H1 (cell line): ENCODE measurements around the gene ENTPD8. TPM values are rescaled to one million over a fixed set of nuclear protein-coding genes. Genes with fewer than 3 reads are reported as not detected.

ENCODE experiments used
- CTCF ChIA-PET: fragments of 300-600 bp; sonication (Branson Sonifier 250); formaldehyde crosslinking; loops from one replicate; lab custom pipeline; 2021; ENCODE audit not compliant: partially characterized antibody; lab: Charles Lee
- POLR2A ChIA-PET: fragments of 300-600 bp; sonication (Branson Sonifier 250); formaldehyde crosslinking; loops from one replicate; lab custom pipeline; 2021; ENCODE audit warnings: inconsistent platforms; ENCODE audit not compliant: partially characterized antibody; lab: Charles Lee
- DNase-seq, 2 experiments: peaks; one replicate each; pipeline versions ENCODE4 v3.0.0 to v3.0.0-alpha.2; 2010 to 2022; ENCODE audit warnings: low spot score in 2 of 2, low read depth in 1 of 2, mixed read lengths in 1 of 2
- FAIRE-seq: peaks from 2 replicates; lab custom pipeline; 2011; peaks lifted over from hg19 to GRCh38; lab: Jason Lieb, UNC
- H2AFZ ChIP-seq: 2 replicates; pipeline ENCODE4 v1.8.1; 2012; ENCODE audit warnings: low read length, inconsistent platforms
- H2AK5ac ChIP-seq: 2 replicates; pipeline ENCODE4 v1.6.1; 2013; ENCODE audit warnings: low read depth, low read length
- H2BK120ac ChIP-seq: replicated peaks from 2 replicates; pipeline ENCODE3; 2013; ENCODE audit warnings: low read depth, low read length, inconsistent platforms
- H2BK12ac ChIP-seq: 2 replicates; pipeline ENCODE4 v1.6.1; 2013; ENCODE audit warnings: low read depth, low read length
- H2BK15ac ChIP-seq: 2 replicates; pipeline ENCODE4 v1.6.1; 2013; ENCODE audit warnings: low read length
- H2BK20ac ChIP-seq: 2 replicates; pipeline ENCODE4 v1.6.1; 2013; ENCODE audit warnings: low read length
- H2BK5ac ChIP-seq: 2 replicates; pipeline ENCODE4 v1.6.1; 2013; ENCODE audit warnings: low read depth, low read length
- H3K14ac ChIP-seq: 2 replicates; pipeline ENCODE4 v1.6.1; 2013; ENCODE audit warnings: inconsistent platforms; ENCODE audit not compliant: insufficient read length
- H3K18ac ChIP-seq: 2 replicates; pipeline ENCODE4 v1.6.1; 2013; ENCODE audit warnings: low read length; ENCODE audit errors: extremely low read depth
- H3K23ac ChIP-seq: 2 replicates; pipeline ENCODE4 v1.6.1; 2013; ENCODE audit warnings: inconsistent platforms; ENCODE audit not compliant: insufficient read length
- H3K23me2 ChIP-seq: 2 replicates; pipeline ENCODE4 v1.6.1; 2013; ENCODE audit warnings: low read depth, low read length
- H3K27ac ChIP-seq: 2 replicates; pipeline ENCODE4 v1.6.1; 2011; ENCODE audit warnings: low read depth, low read length, inconsistent platforms
- H3K27me3 ChIP-seq, 4 experiments: replicated peaks in 1 of 4; 1 replicate in 1 of 4; 2 replicates in 3 of 4; pipeline versions ENCODE4 v1.6.1 to v1.8.1; 2011 to 2013; ENCODE audit warnings: low read length in 3 of 4, mild to moderate bottlenecking in 3 of 4, inconsistent platforms in 2 of 4, mixed read lengths in 2 of 4, moderate library complexity in 1 of 4; ENCODE audit not compliant: control insufficient read depth in 3 of 4, insufficient read depth in 3 of 4; ENCODE audit errors: extremely low read depth in 1 of 4
- H3K36me3 ChIP-seq, 4 experiments: 2 replicates each; pipeline versions ENCODE4 v1.6.1 to v1.8.1; 2011 to 2013; ENCODE audit warnings: mild to moderate bottlenecking in 4 of 4, low read length in 3 of 4, moderate library complexity in 2 of 4, control low read depth in 1 of 4, inconsistent platforms in 1 of 4; ENCODE audit not compliant: insufficient read depth in 4 of 4, control insufficient read depth in 2 of 4
- H3K4ac ChIP-seq: replicated peaks from 2 replicates; pipeline ENCODE3; 2013; ENCODE audit warnings: low read length, low read depth, mixed read lengths, inconsistent platforms; ENCODE audit not compliant: insufficient read length
- H3K4me1 ChIP-seq, 4 experiments: replicated peaks in 1 of 4; 1 replicate in 1 of 4; 2 replicates in 3 of 4; pipeline versions ENCODE4 v1.6.1 to v1.8.1; 2011 to 2013; ENCODE audit warnings: low read length in 3 of 4, inconsistent platforms in 2 of 4, mixed read lengths in 1 of 4; ENCODE audit not compliant: insufficient read depth in 4 of 4, control insufficient read depth in 3 of 4
- H3K4me2 ChIP-seq, 2 experiments: 2 replicates each; pipeline versions ENCODE4 v1.6.1 to v1.8.1; 2011 to 2013; ENCODE audit warnings: low read depth in 2 of 2, low read length in 2 of 2, control low read depth in 1 of 2, inconsistent platforms in 1 of 2, mild to moderate bottlenecking in 1 of 2; ENCODE audit not compliant: insufficient read depth in 1 of 2
- H3K4me3 ChIP-seq, 4 experiments: fragments of 200-600, 300-600 bp in 1 of 4; sonication (generic), shearing (Covaris generic), sonication (Bioruptor Twin) in 1 of 4; 2 replicates each; pipeline versions ENCODE4 v1.5.1 to v1.8.1; 2011 to 2016; ENCODE audit warnings: low read length in 4 of 4, low read depth in 3 of 4, control low read depth in 2 of 4, inconsistent platforms in 2 of 4, mild to moderate bottlenecking in 2 of 4, mixed read lengths in 1 of 4, moderate library complexity in 1 of 4; ENCODE audit not compliant: insufficient read depth in 2 of 4; ENCODE audit errors: extremely low read depth in 1 of 4
- H3K56ac ChIP-seq: replicated peaks from 2 replicates; pipeline ENCODE3; 2013; ENCODE audit warnings: low read depth, mild to moderate bottlenecking, mixed read lengths, low read length, inconsistent platforms; ENCODE audit not compliant: insufficient read length
- H3K79me1 ChIP-seq: 2 replicates; pipeline ENCODE4 v1.6.1; 2013; ENCODE audit warnings: low read depth, low read length, control low read depth
- H3K79me2 ChIP-seq, 2 experiments: 2 replicates each; pipeline versions ENCODE4 v1.6.1 to v1.8.1; 2012 to 2013; ENCODE audit warnings: low read length in 2 of 2, mild to moderate bottlenecking in 2 of 2, inconsistent platforms in 1 of 2; ENCODE audit not compliant: insufficient read depth in 2 of 2, control insufficient read depth in 1 of 2
- H3K9ac ChIP-seq, 4 experiments: replicated peaks in 1 of 4; 1 replicate in 1 of 4; 2 replicates in 3 of 4; pipeline versions ENCODE4 v1.6.1 to v1.8.1; 2011 to 2013; ENCODE audit warnings: low read depth in 3 of 4, low read length in 3 of 4, control low read depth in 2 of 4, mild to moderate bottlenecking in 2 of 4, moderate library complexity in 2 of 4, inconsistent platforms in 1 of 4; ENCODE audit errors: extremely low read depth in 1 of 4
- H3K9me3 ChIP-seq, 2 experiments: 2 replicates each; pipeline versions ENCODE4 v1.6.1 to v1.8.1; 2012 to 2013; ENCODE audit warnings: mild to moderate bottlenecking in 2 of 2, moderate library complexity in 2 of 2, control low read depth in 1 of 2, inconsistent platforms in 1 of 2, low read depth in 1 of 2, low read length in 1 of 2, mixed read lengths in 1 of 2; ENCODE audit not compliant: insufficient read depth in 2 of 2
- H4K20me1 ChIP-seq, 2 experiments: replicated peaks in 1 of 2; 2 replicates each; pipeline versions ENCODE3 to v1.8.1; 2011 to 2013; ENCODE audit warnings: inconsistent platforms in 2 of 2, low read length in 2 of 2, mild to moderate bottlenecking in 1 of 2; ENCODE audit not compliant: insufficient read depth in 2 of 2, control insufficient read depth in 1 of 2
- H4K5ac ChIP-seq: 2 replicates; pipeline ENCODE4 v1.6.1; 2013; ENCODE audit warnings: low read length, low read depth, mixed read lengths, inconsistent platforms; ENCODE audit not compliant: insufficient read length
- H4K8ac ChIP-seq: 2 replicates; pipeline ENCODE4 v1.8.0; 2013; ENCODE audit warnings: mild to moderate bottlenecking, moderate library complexity, low read length, inconsistent platforms; ENCODE audit not compliant: insufficient read depth; ENCODE audit errors: extremely low read depth
- H4K91ac ChIP-seq: replicated peaks from 2 replicates; pipeline ENCODE3; 2013; ENCODE audit warnings: low read length, mixed read lengths, inconsistent platforms; ENCODE audit not compliant: insufficient read length
- E2F6 ChIP-seq: IDR thresholded peaks from 2 replicates; pipeline ENCODE4 v1.6.1; 2012; ENCODE audit warnings: inconsistent platforms
- EGR1 ChIP-seq: IDR thresholded peaks from 2 replicates; pipeline ENCODE4 v1.6.1; 2011; ENCODE audit warnings: low read depth, low read length, borderline replicate concordance
- MAX ChIP-seq: IDR thresholded peaks from 2 replicates; pipeline ENCODE4 v1.6.1; 2012; ENCODE audit warnings: inconsistent platforms
- PHF8 ChIP-seq: fragments of 200-600 bp; sonication (generic); conservative IDR thresholded peaks from 2 replicates; pipeline ENCODE4 v1.7.1; 2012; ENCODE audit warnings: low read depth, mild to moderate bottlenecking, inconsistent platforms, low read length, moderate library complexity
- TEAD4 ChIP-seq: IDR thresholded peaks from 2 replicates; pipeline ENCODE4 v1.6.1; 2012; ENCODE audit warnings: low read depth, low read length, inconsistent platforms, mixed read lengths
- WGBS, 2 experiments: shearing (Covaris generic) in 1 of 2; methylation state at CpG; one replicate each; pipeline versions ENCODE4 v1.1.6 to v1.1.7; 2013 to 2015; ENCODE audit warnings: low lambda C conversion rate in 2 of 2, mixed read lengths in 2 of 2, inconsistent platforms in 1 of 2, low coverage in 1 of 2, missing lambda C conversion rate in 1 of 2; ENCODE audit not compliant: insufficient replicate concordance in 2 of 2, insufficient coverage in 1 of 2, insufficient read length in 1 of 2; ENCODE audit errors: extremely low coverage in 1 of 2, missing lambda C conversion rate in 1 of 2; 5-methylcytosine and 5-hydroxymethylcytosine counted together
- polyA plus RNA-seq, 7 experiments: library from polyadenylated mRNA; depleted of rRNA in 3 of 7; stranded (reverse) in 5 of 7; unstranded in 2 of 7; fragments of >200 nt in 5 of 7; fragments of 200-250 nt in 2 of 7; gene quantifications; 1 replicate in 5 of 7; 2 replicates in 1 of 7; 4 replicates in 1 of 7; pipeline versions ENCODE4 v1.2.1 to v1.2.3, GENCODE V29; 2011 to 2013; ENCODE audit warnings: missing spikeins in 2 of 7, mixed read lengths in 2 of 7
- total RNA-seq: library from RNA; stranded (reverse); fragmentation: NEBNext Ultra II Directional; extraction: Animal tissue kit (Norgen Biotek cat#: 25700); gene quantifications from 2 replicates; pipeline ENCODE4 v1.2.1, GENCODE V29; 2021

ENTPD8 gene
- total and polyA plus RNA-seq, 2 of the 8 experiments (the other 6 are each of a cell fraction or from before 2014, with no cell fraction given): 0.48 to 0.51 TPM

- no peak overlapping the region for H3K4me2 ChIP-seq
- no peak overlapping the region for H3K14ac ChIP-seq
- H3K9me3 ChIP-seq: peaks cover 4 to 10% of the 10 kb centered on the region in 2 experiments; a peak in 3 of 4 replicates
- no peak overlapping the region for H3K27ac ChIP-seq
- no peak overlapping the region for H2BK5ac ChIP-seq
- TF ChIP-seq E2F6: peak; percentile 61; the same call in 1 of the 2 replicates
- TF ChIP-seq EGR1: peak; percentile 70; the same call in 1 of the 2 replicates
- TF ChIP-seq MAX: 0 out of 2 replicates have a peak, but pooled peaks have one; percentile 43
- TF ChIP-seq PHF8: no peak
- peak; percentile 69; the same call in 1 of the 2 replicates for TF ChIP-seq TEAD4
- TF ChIP-seq, all 59 proteins: peak for 4
- ChIA-PET CTCF (interaction anchor here (0.6 to 1.6 kb wide), 8 partner anchors 11 to 101 kb away, joined by 3 to 4 read pairs (median 3); no protein-coding TSS in a partner anchor), POLR2A (interaction anchor here (0.7 to 1.2 kb wide), 2 partner anchors 9 to 238 kb away, joined by 3 read pairs; partner anchors contain the start of gene TUBB4B)
- no peaks in the 10 kb centered on the region; a peak in 1 of 7 replicates for H3K27me3 ChIP-seq
- no peaks in the 10 kb centered on the region for H4K20me1 ChIP-seq
- no peak overlapping the region for H4K91ac ChIP-seq
- WGBS, 2 experiments: 90% methylated on average over 30 of the region's 36 CpGs; no CpG with 5 or more reads in 1 of the 2 experiments
- H3K79me2 ChIP-seq: no peaks in the 10 kb centered on the region
- H4K5ac ChIP-seq: no peak overlapping the region
- H3K9ac ChIP-seq: no peak overlapping the region
- H3K79me1 ChIP-seq: no peaks in the 10 kb centered on the region
- H3K4me3 ChIP-seq: no peak overlapping the region
- H3K23me2 ChIP-seq: no peaks in the 10 kb centered on the region
- H3K56ac ChIP-seq: no peak overlapping the region
- H2BK20ac ChIP-seq: no peak overlapping the region
- no peak overlapping the region for H2BK120ac ChIP-seq
- H3K4ac ChIP-seq: no peak overlapping the region
- H3K36me3 ChIP-seq: no peaks in the 10 kb centered on the region
- H2BK15ac ChIP-seq: no peak overlapping the region; the same call in 1 of the 2 replicates
- no peak overlapping the region for H3K23ac ChIP-seq
- no peak overlapping the region; the same call in 1 of the 2 replicates for H2AFZ ChIP-seq
- H4K8ac ChIP-seq: no peak overlapping the region; the same call in 1 of the 2 replicates
- no peak overlapping the region for H3K18ac ChIP-seq
- H2AK5ac ChIP-seq: peak overlapping the region; percentile 40; the same call in 1 of the 2 replicates
- H3K4me1 ChIP-seq: no peaks in the 10 kb centered on the region; a peak in 2 of 7 replicates
- H2BK12ac ChIP-seq: no peak overlapping the region
- FAIRE-seq: no peak
- DNase-seq: no peak
Observed at GRCh38 chr9:137478962-137479861, 38.1 kb upstream of the ENTPD8 start.
